Ovary (tissue), 3 donors: ENCODE measurements around the gene SKIL.

Source experiments
- EP300 ChIP-seq: sonication (generic); formaldehyde crosslinking; IDR thresholded peaks from one replicate; pipeline ENCODE4 v1.6.1; 2017; ENCODE audit warnings: antibody characterized with exemption
- POLR2A ChIP-seq: fragments of 450-650 bp; IDR thresholded peaks from one replicate; pipeline ENCODE4 v1.6.1; 2017; ENCODE audit warnings: antibody characterized with exemption, mild to moderate bottlenecking, moderate library complexity
- TF ChIP-seq, protein P1 (sequence below), 3 donors: fragments of 450-650 bp in 2 of 3; fragments of 200-600 bp in 1 of 3; IDR thresholded peaks; one replicate each; pipeline versions ENCODE4 v1.5.1 to v1.8.0; 2016 to 2022; ENCODE audit warnings: antibody characterized with exemption in 3 of 3, mild to moderate bottlenecking in 1 of 3
- donor health status: DM: no; HTN: no; CAD: no.

DNA sequence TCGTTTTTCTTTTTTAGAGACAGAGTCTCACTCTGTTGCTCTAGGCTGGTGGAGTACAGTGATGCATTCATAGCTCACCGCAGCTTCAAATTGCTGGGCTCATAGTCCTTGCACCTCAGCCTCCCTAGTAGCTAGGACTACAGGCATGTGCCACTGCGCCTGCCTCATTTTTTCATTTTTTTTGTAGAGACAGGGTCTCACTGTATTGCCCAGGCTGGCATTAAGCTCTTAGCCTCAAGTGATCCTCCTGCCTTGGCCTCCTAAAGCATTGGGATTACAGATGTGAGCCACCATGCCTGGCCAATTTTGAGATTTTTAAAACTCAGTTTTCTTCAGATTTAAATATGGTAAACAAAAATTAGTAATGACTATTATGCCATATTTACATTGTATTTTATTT lies 29.0 kb downstream of the SKIL start:
- TF ChIP-seq, protein P1, sequence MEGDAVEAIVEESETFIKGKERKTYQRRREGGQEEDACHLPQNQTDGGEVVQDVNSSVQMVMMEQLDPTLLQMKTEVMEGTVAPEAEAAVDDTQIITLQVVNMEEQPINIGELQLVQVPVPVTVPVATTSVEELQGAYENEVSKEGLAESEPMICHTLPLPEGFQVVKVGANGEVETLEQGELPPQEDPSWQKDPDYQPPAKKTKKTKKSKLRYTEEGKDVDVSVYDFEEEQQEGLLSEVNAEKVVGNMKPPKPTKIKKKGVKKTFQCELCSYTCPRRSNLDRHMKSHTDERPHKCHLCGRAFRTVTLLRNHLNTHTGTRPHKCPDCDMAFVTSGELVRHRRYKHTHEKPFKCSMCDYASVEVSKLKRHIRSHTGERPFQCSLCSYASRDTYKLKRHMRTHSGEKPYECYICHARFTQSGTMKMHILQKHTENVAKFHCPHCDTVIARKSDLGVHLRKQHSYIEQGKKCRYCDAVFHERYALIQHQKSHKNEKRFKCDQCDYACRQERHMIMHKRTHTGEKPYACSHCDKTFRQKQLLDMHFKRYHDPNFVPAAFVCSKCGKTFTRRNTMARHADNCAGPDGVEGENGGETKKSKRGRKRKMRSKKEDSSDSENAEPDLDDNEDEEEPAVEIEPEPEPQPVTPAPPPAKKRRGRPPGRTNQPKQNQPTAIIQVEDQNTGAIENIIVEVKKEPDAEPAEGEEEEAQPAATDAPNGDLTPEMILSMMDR (IDR thresholded peaks at IDR 0.05), result no peak
- TF ChIP-seq POLR2A (no peak), EP300 (no peak)
